WTC11 (cell line): ENCODE results near the gene MRC1.

Experiments used
- JUN ChIP-seq: sonication (generic); formaldehyde crosslinking; IDR thresholded peaks from 2 replicates; pipeline ENCODE4 v1.8.0; 2023; ENCODE audit warnings: mild to moderate bottlenecking, missing genetic modification reagents
- NFE2L1 ChIP-seq: sonication (generic); formaldehyde crosslinking; IDR thresholded peaks from 2 replicates; pipeline ENCODE4 v1.8.1; 2023; ENCODE audit warnings: missing genetic modification reagents
- NR2C2 ChIP-seq: sonication (generic); formaldehyde crosslinking; IDR thresholded peaks from 2 replicates; pipeline ENCODE4 v1.8.0; 2022; ENCODE audit warnings: mild to moderate bottlenecking, missing genetic modification reagents
- SP1 ChIP-seq: sonication (generic); formaldehyde crosslinking; conservative IDR thresholded peaks from 2 replicates; pipeline ENCODE4 v1.8.1; 2022; ENCODE audit warnings: missing genetic modification reagents
- ZNF138 ChIP-seq: sonication (generic); formaldehyde crosslinking; conservative IDR thresholded peaks from 2 replicates; pipeline ENCODE4 v1.8.1; 2022; ENCODE audit warnings: mild to moderate bottlenecking, moderate library complexity, missing genetic modification reagents
- TF ChIP-seq, protein P1 (sequence below): fragments of 200-600 bp; IDR thresholded peaks from 2 replicates; pipeline ENCODE4 v1.8.0; 2022; ENCODE audit warnings: antibody characterized with exemption
- TF ChIP-seq, protein P2 (sequence below): sonication (generic); formaldehyde crosslinking; conservative IDR thresholded peaks from 2 replicates; pipeline ENCODE4 v1.8.1; 2023; ENCODE audit warnings: mild to moderate bottlenecking, low read depth, missing genetic modification reagents, moderate library complexity
- TF ChIP-seq, protein P3 (sequence below): sonication (generic); formaldehyde crosslinking; conservative IDR thresholded peaks from 2 replicates; pipeline ENCODE4 v1.8.1; 2022; ENCODE audit warnings: mild to moderate bottlenecking, missing genetic modification reagents
- TF ChIP-seq, protein P4 (sequence below): sonication (generic); formaldehyde crosslinking; IDR thresholded peaks from 2 replicates; pipeline ENCODE4 v1.8.1; 2023; ENCODE audit warnings: mild to moderate bottlenecking, missing genetic modification reagents

DNA sequence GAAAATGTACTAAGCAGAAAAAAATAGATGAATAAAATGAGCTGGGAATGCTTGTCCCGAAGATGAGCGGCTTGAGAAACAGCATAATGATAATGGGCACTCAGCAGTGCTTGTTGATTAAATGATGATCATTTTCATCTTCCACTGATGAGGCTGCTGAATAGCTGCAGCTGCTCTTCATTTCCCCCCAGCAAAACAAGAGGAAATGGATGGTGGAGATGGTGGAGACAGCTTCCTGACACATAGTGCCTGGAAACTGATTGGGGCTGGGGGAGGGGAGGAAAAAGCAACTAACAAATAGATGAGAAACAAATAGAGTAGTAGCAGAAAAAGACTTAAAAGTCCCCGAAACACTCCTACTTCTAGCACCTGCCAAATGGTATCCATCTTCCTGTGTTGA, 41.4 kb downstream of the MRC1 start:
- TF ChIP-seq JUN (CRISPR knock-in tag), result no peak
- TF ChIP-seq, protein P1, sequence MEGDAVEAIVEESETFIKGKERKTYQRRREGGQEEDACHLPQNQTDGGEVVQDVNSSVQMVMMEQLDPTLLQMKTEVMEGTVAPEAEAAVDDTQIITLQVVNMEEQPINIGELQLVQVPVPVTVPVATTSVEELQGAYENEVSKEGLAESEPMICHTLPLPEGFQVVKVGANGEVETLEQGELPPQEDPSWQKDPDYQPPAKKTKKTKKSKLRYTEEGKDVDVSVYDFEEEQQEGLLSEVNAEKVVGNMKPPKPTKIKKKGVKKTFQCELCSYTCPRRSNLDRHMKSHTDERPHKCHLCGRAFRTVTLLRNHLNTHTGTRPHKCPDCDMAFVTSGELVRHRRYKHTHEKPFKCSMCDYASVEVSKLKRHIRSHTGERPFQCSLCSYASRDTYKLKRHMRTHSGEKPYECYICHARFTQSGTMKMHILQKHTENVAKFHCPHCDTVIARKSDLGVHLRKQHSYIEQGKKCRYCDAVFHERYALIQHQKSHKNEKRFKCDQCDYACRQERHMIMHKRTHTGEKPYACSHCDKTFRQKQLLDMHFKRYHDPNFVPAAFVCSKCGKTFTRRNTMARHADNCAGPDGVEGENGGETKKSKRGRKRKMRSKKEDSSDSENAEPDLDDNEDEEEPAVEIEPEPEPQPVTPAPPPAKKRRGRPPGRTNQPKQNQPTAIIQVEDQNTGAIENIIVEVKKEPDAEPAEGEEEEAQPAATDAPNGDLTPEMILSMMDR, result no peak
- TF ChIP-seq, protein P2, sequence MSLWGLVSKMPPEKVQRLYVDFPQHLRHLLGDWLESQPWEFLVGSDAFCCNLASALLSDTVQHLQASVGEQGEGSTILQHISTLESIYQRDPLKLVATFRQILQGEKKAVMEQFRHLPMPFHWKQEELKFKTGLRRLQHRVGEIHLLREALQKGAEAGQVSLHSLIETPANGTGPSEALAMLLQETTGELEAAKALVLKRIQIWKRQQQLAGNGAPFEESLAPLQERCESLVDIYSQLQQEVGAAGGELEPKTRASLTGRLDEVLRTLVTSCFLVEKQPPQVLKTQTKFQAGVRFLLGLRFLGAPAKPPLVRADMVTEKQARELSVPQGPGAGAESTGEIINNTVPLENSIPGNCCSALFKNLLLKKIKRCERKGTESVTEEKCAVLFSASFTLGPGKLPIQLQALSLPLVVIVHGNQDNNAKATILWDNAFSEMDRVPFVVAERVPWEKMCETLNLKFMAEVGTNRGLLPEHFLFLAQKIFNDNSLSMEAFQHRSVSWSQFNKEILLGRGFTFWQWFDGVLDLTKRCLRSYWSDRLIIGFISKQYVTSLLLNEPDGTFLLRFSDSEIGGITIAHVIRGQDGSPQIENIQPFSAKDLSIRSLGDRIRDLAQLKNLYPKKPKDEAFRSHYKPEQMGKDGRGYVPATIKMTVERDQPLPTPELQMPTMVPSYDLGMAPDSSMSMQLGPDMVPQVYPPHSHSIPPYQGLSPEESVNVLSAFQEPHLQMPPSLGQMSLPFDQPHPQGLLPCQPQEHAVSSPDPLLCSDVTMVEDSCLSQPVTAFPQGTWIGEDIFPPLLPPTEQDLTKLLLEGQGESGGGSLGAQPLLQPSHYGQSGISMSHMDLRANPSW (CRISPR knock-in tag), result no peak
- no peak for TF ChIP-seq ZNF138 (CRISPR knock-in tag)
- TF ChIP-seq, protein P3, sequence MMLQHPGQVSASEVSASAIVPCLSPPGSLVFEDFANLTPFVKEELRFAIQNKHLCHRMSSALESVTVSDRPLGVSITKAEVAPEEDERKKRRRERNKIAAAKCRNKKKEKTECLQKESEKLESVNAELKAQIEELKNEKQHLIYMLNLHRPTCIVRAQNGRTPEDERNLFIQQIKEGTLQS, result no peak
- TF ChIP-seq NR2C2 (CRISPR knock-in tag), result no peak
- TF ChIP-seq, protein P4, sequence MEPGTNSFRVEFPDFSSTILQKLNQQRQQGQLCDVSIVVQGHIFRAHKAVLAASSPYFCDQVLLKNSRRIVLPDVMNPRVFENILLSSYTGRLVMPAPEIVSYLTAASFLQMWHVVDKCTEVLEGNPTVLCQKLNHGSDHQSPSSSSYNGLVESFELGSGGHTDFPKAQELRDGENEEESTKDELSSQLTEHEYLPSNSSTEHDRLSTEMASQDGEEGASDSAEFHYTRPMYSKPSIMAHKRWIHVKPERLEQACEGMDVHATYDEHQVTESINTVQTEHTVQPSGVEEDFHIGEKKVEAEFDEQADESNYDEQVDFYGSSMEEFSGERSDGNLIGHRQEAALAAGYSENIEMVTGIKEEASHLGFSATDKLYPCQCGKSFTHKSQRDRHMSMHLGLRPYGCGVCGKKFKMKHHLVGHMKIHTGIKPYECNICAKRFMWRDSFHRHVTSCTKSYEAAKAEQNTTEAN (CRISPR knock-in tag), result no peak
- TF ChIP-seq SP1, result no peak
- no peak for TF ChIP-seq NFE2L1 (CRISPR knock-in tag)
